PC-3 (cell line): Measurements from ENCODE around the gene CCSER1.

Source experiments
- EZH2 ChIP-seq: fragments of 300-600 bp; sonication (generic); IDR thresholded peaks from one replicate; pipeline ENCODE4 v1.6.1; 2017; ENCODE audit warnings: antibody characterized with exemption, mild to moderate bottlenecking, low read length; ENCODE audit not compliant: unreplicated experiment
- EZH2phosphoT487 ChIP-seq: fragments of 300-600 bp; sonication (generic); IDR thresholded peaks from 2 replicates; pipeline ENCODE4 v1.6.1; 2018; ENCODE audit warnings: mild to moderate bottlenecking, antibody characterized with exemption, low read length, borderline replicate concordance
- TF ChIP-seq, protein P1 (sequence below): fragments of 300-600 bp; sonication (generic); conservative IDR thresholded peaks from 2 replicates; pipeline ENCODE4 v1.5.1; 2017; ENCODE audit warnings: antibody characterized with exemption, low read depth, mild to moderate bottlenecking, low read length

DNA sequence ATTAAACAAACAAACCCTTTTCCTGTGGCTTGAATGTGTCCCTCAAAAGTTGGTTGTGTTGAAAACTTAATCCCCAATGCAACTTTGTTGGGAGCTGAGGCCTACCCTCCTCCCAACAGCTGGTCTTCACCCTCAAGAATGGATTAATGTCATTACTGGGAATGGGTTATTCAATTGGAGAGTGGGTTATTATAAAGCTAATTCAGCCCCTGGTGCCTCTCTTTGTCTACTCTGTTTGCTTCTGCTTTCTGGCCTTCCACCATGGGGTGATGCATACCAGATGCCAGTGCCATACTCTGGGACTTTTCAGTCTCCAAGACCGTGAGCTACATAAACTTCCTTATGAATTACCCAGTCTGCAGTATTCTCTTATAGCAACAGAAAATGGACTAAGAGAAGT is 706.5 kb downstream of the CCSER1 start:
- TF ChIP-seq, protein P1, sequence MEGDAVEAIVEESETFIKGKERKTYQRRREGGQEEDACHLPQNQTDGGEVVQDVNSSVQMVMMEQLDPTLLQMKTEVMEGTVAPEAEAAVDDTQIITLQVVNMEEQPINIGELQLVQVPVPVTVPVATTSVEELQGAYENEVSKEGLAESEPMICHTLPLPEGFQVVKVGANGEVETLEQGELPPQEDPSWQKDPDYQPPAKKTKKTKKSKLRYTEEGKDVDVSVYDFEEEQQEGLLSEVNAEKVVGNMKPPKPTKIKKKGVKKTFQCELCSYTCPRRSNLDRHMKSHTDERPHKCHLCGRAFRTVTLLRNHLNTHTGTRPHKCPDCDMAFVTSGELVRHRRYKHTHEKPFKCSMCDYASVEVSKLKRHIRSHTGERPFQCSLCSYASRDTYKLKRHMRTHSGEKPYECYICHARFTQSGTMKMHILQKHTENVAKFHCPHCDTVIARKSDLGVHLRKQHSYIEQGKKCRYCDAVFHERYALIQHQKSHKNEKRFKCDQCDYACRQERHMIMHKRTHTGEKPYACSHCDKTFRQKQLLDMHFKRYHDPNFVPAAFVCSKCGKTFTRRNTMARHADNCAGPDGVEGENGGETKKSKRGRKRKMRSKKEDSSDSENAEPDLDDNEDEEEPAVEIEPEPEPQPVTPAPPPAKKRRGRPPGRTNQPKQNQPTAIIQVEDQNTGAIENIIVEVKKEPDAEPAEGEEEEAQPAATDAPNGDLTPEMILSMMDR = no peak
- no peak for TF ChIP-seq EZH2phosphoT487
- no peak for TF ChIP-seq EZH2
